Effector memory CD4-positive, alpha-beta T cell (primary cell): ENCODE results near the gene KDM8.
A peak's percentile ranks its signal among the peaks of the same experiment; 100 is the strongest.

Experiments
- DNase-seq, 3 donors: peaks; one replicate each; pipeline ENCODE4 v3.0.0-alpha.2; 2020
- H3K27ac ChIP-seq: 2 replicates; pipeline ENCODE4 v1.7.0; 2013; ENCODE audit warnings: mild to moderate bottlenecking, low read length, moderate library complexity; ENCODE audit not compliant: insufficient read depth, poor library complexity, severe bottlenecking
- H3K27me3 ChIP-seq: replicated peaks from 2 replicates; pipeline ENCODE4 v1.7.0; 2013; ENCODE audit warnings: mild to moderate bottlenecking, low read length; ENCODE audit not compliant: insufficient read depth, control insufficient read depth, poor library complexity, severe bottlenecking
- H3K36me3 ChIP-seq: 2 replicates; pipeline ENCODE4 v1.7.0; 2013; ENCODE audit warnings: mild to moderate bottlenecking, low read length, moderate library complexity; ENCODE audit not compliant: control insufficient read depth, insufficient read depth
- H3K4me1 ChIP-seq: 2 replicates; pipeline ENCODE4 v1.7.0; 2013; ENCODE audit warnings: low read length, mild to moderate bottlenecking; ENCODE audit not compliant: control insufficient read depth, insufficient read depth, poor library complexity, severe bottlenecking
- H3K4me3 ChIP-seq: 2 replicates; pipeline ENCODE4 v1.7.0; 2013; ENCODE audit warnings: low read length, low read depth, mild to moderate bottlenecking; ENCODE audit not compliant: insufficient read depth, poor library complexity, severe bottlenecking
- H3K9me3 ChIP-seq: 2 replicates; pipeline ENCODE4 v1.7.0; 2013; ENCODE audit warnings: mild to moderate bottlenecking, low read length, moderate library complexity; ENCODE audit not compliant: control insufficient read depth

The KDM8 gene

GRCh38 chr16:27174007-27174406 lies 29.3 kb upstream of the KDM8 start:
- Histone ChIP-seq H3K4me3 (no peak overlapping the region), H3K4me1 (peaks cover 46% of the 10 kb centered on the region), H3K27ac (peak overlapping the region; percentile 1)

GRCh38 chr16:27174798-27175197 lies 28.5 kb upstream of the KDM8 start:
- Histone ChIP-seq H3K4me3 (no peak overlapping the region), H3K36me3 (no peaks in the 10 kb centered on the region), H3K9me3 (no peaks in the 10 kb centered on the region), H3K27me3 (no peaks in the 10 kb centered on the region), H3K4me1 (peaks cover 48% of the 10 kb centered on the region), H3K27ac (no peak overlapping the region)
- DNase-seq: no peak

More at GRCh38 chr16:27174007-27174406, 29.3 kb upstream of the KDM8 start:
- no peaks in the 10 kb centered on the region for H3K36me3 ChIP-seq
- DNase-seq: peak; percentile 27 to 58 (median 45)
- no peaks in the 10 kb centered on the region for H3K27me3 ChIP-seq
- no peaks in the 10 kb centered on the region for H3K9me3 ChIP-seq

GRCh38 chr16:27175888-27176287 lies 27.4 kb upstream of the KDM8 start:
- no peaks in the 10 kb centered on the region for H3K9me3 ChIP-seq
- H3K36me3 ChIP-seq: no peaks in the 10 kb centered on the region
- H3K4me3 ChIP-seq: no peak overlapping the region
- H3K27ac ChIP-seq: no peak overlapping the region
- H3K4me1 ChIP-seq: peaks cover 39% of the 10 kb centered on the region
- no peak for DNase-seq
- no peaks in the 10 kb centered on the region for H3K27me3 ChIP-seq

DNA sequence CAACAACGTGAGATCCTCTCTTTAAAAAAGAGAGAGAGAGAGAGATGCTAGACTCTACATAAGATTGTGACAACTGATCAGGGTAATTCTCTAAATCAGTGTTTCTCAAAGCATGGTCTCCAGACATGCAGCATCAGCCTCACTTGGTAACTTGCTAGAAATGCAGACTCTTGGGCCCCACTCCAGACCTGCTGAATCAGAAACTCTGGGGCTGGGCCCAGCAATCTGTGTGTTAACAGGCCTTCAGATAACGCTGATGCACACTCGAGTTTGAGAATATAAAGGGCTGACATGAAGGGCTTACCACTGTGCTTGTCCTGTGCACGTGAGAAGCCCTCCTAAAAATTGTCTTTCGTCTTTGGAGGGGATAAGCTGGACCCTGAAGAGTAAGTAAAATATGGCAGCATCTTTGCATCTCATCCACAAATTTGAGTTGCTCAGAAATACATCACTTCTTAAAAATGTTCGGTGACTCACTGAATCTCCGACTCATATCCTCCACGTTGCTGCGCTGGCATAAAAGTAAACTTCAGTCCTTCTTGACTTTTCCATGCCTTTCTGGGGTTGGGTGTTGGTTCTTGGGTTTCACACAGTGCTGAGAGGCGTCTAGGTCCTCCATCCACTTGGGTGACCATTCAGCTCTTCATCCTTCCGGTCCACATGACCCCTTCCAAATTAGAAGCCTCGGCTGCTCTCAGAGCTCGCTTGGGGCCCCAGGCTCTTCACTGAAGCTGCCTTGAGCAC lies 26.1 kb upstream of the KDM8 start:
- H3K9me3 ChIP-seq: no peaks in the 10 kb centered on the region
- no peak for DNase-seq
- no peak overlapping the region for H3K4me3 ChIP-seq
- no peaks in the 10 kb centered on the region for H3K27me3 ChIP-seq
- H3K27ac ChIP-seq: no peak overlapping the region
- peaks cover 34% of the 10 kb centered on the region for H3K4me1 ChIP-seq
- no peaks in the 10 kb centered on the region for H3K36me3 ChIP-seq

DNA sequence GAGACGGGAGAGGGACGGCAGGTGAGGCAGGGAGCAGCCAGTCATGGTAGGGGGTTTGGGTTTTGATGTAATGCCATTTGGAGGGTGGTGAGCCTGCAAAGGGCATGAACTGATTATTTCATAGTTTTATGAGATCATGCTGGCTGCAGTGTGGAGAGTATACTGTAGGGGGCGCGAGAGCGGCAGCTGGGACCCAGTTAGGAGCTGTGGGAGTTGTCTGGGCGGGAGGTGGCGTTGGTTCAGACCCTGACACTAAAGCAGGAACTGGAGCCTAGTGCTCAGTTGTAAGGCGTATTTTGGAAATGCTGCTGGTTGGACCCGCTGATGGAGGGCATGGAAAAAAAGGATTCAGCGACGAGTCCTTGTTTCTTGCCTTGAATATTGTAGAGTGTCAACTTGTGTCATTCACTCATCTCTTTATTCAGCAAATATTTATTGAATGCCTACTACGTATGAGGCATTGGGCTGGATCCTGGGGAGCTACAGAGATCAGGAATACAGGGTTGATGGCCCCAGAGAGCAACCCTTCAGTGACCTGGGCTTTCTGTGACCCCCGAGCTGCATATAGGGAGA lies 23.7 kb upstream of the KDM8 start:
- DNase-seq: peak; percentile 69 to 72 (median 69)
- Histone ChIP-seq H3K27me3 (no peaks in the 10 kb centered on the region), H3K9me3 (no peaks in the 10 kb centered on the region), H3K4me1 (peaks cover 13% of the 10 kb centered on the region), H3K27ac (no peak overlapping the region), H3K4me3 (no peak overlapping the region), H3K36me3 (no peaks in the 10 kb centered on the region)

DNA sequence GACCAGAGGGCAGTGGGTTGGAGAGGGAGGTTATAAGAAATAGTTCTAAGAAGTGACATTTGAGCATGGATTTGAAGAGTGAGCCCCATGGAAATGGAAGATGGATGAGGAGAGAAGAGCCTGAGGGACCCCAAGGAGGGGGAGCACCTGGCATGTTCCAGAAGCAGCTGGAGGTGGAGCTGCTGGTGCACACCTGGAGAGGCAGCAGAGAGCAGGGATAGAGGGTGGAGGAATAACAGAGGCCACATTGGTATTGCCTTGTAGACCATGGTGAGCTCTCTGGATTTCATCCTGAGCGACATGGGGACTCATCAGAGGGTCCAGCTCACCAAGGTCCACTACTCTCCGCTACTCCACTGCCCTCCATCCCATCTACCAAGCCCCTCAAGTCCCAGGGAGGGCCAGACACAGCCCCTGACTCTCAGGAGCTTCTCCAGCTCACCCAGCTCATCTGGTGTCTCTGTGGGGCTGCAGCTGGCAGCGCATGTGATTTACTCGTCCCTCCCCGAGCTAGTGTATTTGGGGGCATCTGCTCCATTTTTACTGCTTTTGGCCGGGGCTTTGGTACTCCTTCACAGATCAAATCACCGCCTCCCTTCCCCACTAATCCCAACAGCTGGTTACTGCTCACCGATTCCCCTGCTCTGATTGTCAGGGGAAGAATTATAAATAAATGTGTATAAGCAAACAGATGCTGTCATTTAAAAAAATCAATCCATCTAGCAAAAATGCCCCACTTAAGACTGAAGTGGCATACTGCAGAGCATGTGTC lies 22.1 kb upstream of the KDM8 start:
- no peaks in the 10 kb centered on the region for H3K9me3 ChIP-seq
- no peak overlapping the region for H3K27ac ChIP-seq
- H3K27me3 ChIP-seq: no peaks in the 10 kb centered on the region
- DNase-seq: no peak
- H3K4me1 ChIP-seq: peaks cover 8% of the 10 kb centered on the region
- no peaks in the 10 kb centered on the region for H3K36me3 ChIP-seq
- no peak overlapping the region for H3K4me3 ChIP-seq

GRCh38 chr16:27182906-27183405 lies 20.4 kb upstream of the KDM8 start:
- H3K9me3 ChIP-seq: no peaks in the 10 kb centered on the region
- H3K27ac ChIP-seq: no peak overlapping the region
- no peaks in the 10 kb centered on the region for H3K27me3 ChIP-seq
- no peak for DNase-seq
- H3K36me3 ChIP-seq: no peaks in the 10 kb centered on the region
- peaks cover 8% of the 10 kb centered on the region for H3K4me1 ChIP-seq
- H3K4me3 ChIP-seq: no peak overlapping the region

GRCh38 chr16:27185776-27186130 lies 17.6 kb upstream of the KDM8 start:
- no peaks in the 10 kb centered on the region for H3K27me3 ChIP-seq
- no peak overlapping the region for H3K4me3 ChIP-seq
- no peak overlapping the region for H3K27ac ChIP-seq
- no peak for DNase-seq
- no peaks in the 10 kb centered on the region for H3K4me1 ChIP-seq
- H3K9me3 ChIP-seq: no peaks in the 10 kb centered on the region
- no peaks in the 10 kb centered on the region for H3K36me3 ChIP-seq

GRCh38 chr16:27188633-27189032 lies 14.7 kb upstream of the KDM8 start:
- H3K4me1 ChIP-seq: no peaks in the 10 kb centered on the region
- H3K27ac ChIP-seq: no peak overlapping the region
- no peaks in the 10 kb centered on the region for H3K27me3 ChIP-seq
- no peaks in the 10 kb centered on the region for H3K9me3 ChIP-seq
- no peak for DNase-seq
- no peak overlapping the region for H3K4me3 ChIP-seq
- H3K36me3 ChIP-seq: no peaks in the 10 kb centered on the region
